Measurements from ENCODE around the gene LDLRAD1. TPM values are rescaled to one million over a fixed set of nuclear protein-coding genes. Genes with fewer than 3 reads are reported as not detected.

Gene LDLRAD1
- total and polyA plus RNA-seq, 10 of the 15 experiments (the other 5 are each of a cell fraction or from before 2014, with no cell fraction given): not detected

DNA sequence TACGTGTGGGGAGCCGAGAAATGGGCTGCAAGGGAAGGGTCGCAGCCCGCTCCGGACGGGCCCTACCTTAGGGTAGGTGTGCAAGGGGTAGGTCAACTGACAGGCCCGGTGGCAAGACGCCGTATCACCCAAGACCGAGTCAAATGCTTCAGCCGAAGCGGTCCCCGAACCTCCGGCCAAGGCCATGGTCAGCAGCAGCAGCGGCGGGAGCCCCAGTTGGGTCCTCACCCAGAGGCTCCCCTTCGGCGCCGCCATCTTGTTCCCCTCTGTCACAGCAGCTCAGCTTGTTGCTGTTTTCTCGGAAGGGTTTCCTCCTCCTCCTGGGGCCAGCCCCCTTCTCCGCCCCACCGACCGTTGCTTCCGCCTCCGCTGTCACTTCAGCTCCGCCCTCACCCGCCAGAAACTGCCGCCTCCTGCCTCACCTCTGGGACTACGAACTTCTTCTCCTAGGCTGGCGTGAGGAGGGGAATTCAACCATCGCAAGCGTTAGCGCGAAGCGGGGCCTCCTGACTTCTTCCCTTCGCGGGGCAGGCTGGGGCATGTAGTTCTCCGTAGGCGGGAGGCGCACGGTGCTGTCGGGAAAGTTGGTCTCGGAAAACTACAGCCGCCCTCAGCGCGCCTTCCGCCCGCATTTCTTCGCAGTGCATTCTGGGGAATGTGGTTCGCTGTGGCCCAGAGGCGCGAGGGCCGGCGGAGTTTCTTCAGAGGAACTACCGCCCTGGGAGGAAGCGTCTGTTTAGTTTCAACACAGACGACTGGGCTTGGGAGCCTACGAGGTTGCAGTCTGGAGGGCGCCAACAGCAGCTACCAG lies 35.2 kb upstream of the LDLRAD1 start, which contains the start of the genes TCEANC2 and TMEM59 (continued):
- TF ChIP-seq BACH1 (IDR thresholded peaks at IDR 0.05; ENCODE audit: borderline replicate concordance): no peak; the same call in 1 of the 2 replicates
- TF ChIP-seq BCL11A (IDR thresholded peaks at IDR 0.05; ENCODE audit: low read depth, low read length): 0 out of 2 replicates have a peak, but pooled peaks have one; percentile 2
- peak; percentile 44; the same call in 1 of the 2 replicates for TF ChIP-seq RB1 (IDR thresholded peaks at IDR 0.05; ENCODE audit: borderline replicate concordance)
- TF ChIP-seq SMC3 (IDR thresholded peaks at IDR 0.05; ENCODE audit: borderline replicate concordance, low read length): no peak
- peak; percentile 87 for TF ChIP-seq CREB1 (IDR thresholded peaks at IDR 0.05; ENCODE audit: low read depth)
- TF ChIP-seq, protein P1, sequence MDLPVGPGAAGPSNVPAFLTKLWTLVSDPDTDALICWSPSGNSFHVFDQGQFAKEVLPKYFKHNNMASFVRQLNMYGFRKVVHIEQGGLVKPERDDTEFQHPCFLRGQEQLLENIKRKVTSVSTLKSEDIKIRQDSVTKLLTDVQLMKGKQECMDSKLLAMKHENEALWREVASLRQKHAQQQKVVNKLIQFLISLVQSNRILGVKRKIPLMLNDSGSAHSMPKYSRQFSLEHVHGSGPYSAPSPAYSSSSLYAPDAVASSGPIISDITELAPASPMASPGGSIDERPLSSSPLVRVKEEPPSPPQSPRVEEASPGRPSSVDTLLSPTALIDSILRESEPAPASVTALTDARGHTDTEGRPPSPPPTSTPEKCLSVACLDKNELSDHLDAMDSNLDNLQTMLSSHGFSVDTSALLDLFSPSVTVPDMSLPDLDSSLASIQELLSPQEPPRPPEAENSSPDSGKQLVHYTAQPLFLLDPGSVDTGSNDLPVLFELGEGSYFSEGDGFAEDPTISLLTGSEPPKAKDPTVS (IDR thresholded peaks at IDR 0.05; ENCODE audit: low read depth, low read length): peak; percentile 14; the same call in 1 of the 2 replicates
- TF ChIP-seq, protein P2, sequence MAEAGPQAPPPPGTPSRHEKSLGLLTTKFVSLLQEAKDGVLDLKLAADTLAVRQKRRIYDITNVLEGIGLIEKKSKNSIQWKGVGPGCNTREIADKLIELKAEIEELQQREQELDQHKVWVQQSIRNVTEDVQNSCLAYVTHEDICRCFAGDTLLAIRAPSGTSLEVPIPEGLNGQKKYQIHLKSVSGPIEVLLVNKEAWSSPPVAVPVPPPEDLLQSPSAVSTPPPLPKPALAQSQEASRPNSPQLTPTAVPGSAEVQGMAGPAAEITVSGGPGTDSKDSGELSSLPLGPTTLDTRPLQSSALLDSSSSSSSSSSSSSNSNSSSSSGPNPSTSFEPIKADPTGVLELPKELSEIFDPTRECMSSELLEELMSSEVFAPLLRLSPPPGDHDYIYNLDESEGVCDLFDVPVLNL (IDR thresholded peaks at IDR 0.05; ENCODE audit: low read depth, low read length): peak; percentile 44; the same call in 1 of the 2 replicates
- TF ChIP-seq, protein P3, sequence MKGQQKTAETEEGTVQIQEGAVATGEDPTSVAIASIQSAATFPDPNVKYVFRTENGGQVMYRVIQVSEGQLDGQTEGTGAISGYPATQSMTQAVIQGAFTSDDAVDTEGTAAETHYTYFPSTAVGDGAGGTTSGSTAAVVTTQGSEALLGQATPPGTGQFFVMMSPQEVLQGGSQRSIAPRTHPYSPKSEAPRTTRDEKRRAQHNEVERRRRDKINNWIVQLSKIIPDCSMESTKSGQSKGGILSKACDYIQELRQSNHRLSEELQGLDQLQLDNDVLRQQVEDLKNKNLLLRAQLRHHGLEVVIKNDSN (IDR thresholded peaks at IDR 0.05; ENCODE audit: borderline replicate concordance, extremely low read length, insufficient read depth, low read depth, low read length): peak; percentile 58
- TF ChIP-seq HDAC2 (IDR thresholded peaks at IDR 0.05): no peak
